Right cardiac atrium (tissue), 5 donors: ENCODE data around the gene PRKAG1. TPM values are rescaled to one million over a fixed set of nuclear protein-coding genes. Genes with fewer than 3 reads are reported as not detected.

Source experiments
- ATAC-seq, 2 donors: fragments of 200-7000 bp; cut with Tn5 transposase; one replicate each; pipeline versions ENCODE4 v1.8.0 to v1.9.1; 2020; ENCODE audit warnings: moderate library complexity in 2 of 2, mild to moderate bottlenecking in 1 of 2
- DNase-seq, 3 donors: peaks; one replicate each; pipeline ENCODE4 v3.0.0-alpha.2; 2020
- H3K27ac ChIP-seq: one replicate; pipeline ENCODE4 v1.5.1; 2013; ENCODE audit warnings: mild to moderate bottlenecking, low read length, control low read depth, moderate library complexity
- H3K27me3 ChIP-seq: one replicate; pipeline ENCODE4 v1.6.1; 2013; ENCODE audit not compliant: control insufficient read depth, insufficient read depth
- H3K4me1 ChIP-seq: one replicate; pipeline ENCODE4 v1.6.1; 2013; ENCODE audit warnings: low read length; ENCODE audit not compliant: control insufficient read depth, insufficient read depth
- H3K4me3 ChIP-seq: one replicate; pipeline ENCODE4 v1.5.1; 2013; ENCODE audit warnings: low read length, control low read depth
- H3K9me3 ChIP-seq: one replicate; pipeline ENCODE4 v1.6.1; 2013; ENCODE audit warnings: low read length; ENCODE audit not compliant: control insufficient read depth
- WGBS: extraction: QIAGEN DNeasy Blood & Tissue Kit; methylation state at CpG from one replicate; pipeline ENCODE4 v1.1.7; 2013; 5-methylcytosine and 5-hydroxymethylcytosine counted together
- intact Hi-C, 4 donors: fragments of 100-400 bp; cut with DNase I; formaldehyde crosslinking; loops; one replicate each; pipeline versions ENCODE4 v1.11.0 to v1.14.0; 2022 to 2023
- polyA plus RNA-seq: library from polyadenylated mRNA; stranded (reverse); fragments of 200-250 nt; gene quantifications from one replicate; pipeline ENCODE4 v1.2.3, GENCODE V29; 2013
- total RNA-seq, 4 donors: library from RNA; stranded (reverse); fragmentation: NEBNext Ultra II Directional; extraction: Animal tissue kit (Norgen Biotek cat#: 25700); gene quantifications; one replicate each; pipeline ENCODE4 v1.2.1, GENCODE V29; 2021
- donor health status: healthy with polysubstance abuse.
- donor health status: DM: no; HTN: yes; CAD: no.
- donor health status: DM: no; HTN: no; CAD: no.
- donor health status: DM: no; HTN: yes; CAD: no; lungs with severe emphysema.
- donor health status: DM: yes; HTN: yes; CAD: no.

The PRKAG1 gene
- total and polyA plus RNA-seq, 5 donors, result 65.7 to 88.9 (median 77.9) TPM

DNA sequence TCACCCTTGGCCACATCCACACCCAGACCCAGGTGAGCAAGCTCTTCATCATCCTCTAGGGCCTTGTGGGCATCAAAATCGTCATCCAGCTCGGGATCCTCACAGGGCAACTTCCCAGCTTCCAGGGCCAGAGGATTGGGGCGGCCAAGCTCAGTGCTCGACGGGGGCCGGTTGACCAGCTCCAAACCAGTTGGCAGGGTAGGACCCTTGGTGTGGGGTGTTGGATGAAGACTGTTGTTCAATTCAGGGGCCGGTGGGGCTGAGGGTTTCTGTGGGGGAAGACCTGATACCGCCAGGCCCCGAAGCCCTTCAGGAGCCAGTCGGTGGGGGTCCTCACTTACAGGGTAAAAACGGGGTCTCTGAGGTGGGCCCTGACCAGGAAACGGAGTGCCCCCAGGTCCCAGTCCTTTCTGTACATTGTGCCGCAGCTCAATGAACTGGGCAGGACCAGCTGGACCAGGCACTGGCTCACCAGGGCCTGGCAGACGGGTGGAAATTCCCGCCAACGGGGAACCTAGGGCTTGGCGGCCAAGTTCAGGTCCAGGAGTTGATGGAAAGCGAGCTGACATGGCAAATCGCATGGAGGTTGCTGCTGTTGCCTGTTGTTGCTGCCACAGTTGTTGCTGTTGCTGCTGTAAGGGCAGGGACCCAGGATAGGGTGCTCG is 19.8 kb upstream of the PRKAG1 start:
- H3K27ac ChIP-seq, result no peak overlapping the region
- no peak overlapping the region for H3K4me3 ChIP-seq
- WGBS, result 92% methylated on average over 20 of the region's 20 CpGs
- no peaks in the 10 kb centered on the region for H3K9me3 ChIP-seq
- DNase-seq (peak in 2 of 3 donors; percentile 40 to 44), ATAC-seq (no peak)
- H3K4me1 ChIP-seq, result no peaks in the 10 kb centered on the region
- H3K27me3 ChIP-seq, result no peaks in the 10 kb centered on the region
- intact Hi-C loops, result no loop called here

DNA sequence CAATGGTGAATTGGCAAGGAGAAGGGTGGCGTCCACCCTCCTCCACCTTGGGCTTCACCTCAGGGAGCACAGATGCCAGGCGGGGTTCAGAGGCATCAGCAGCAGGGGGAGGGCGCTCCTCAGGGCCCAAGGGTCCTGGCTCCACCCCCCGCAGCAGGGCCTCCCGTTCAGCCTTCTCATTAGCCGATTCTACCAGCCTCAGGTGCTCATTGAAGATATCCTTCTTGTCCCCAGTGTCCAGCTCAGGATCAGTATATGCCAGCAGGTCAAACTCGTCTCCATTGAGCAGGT is 19.3 kb upstream of the PRKAG1 start:
- intact Hi-C loops, result no loop called here
- peak in 1 of 3 donors; percentile 44 for DNase-seq
- WGBS, result 86% methylated on average over 7 of the region's 7 CpGs

DNA sequence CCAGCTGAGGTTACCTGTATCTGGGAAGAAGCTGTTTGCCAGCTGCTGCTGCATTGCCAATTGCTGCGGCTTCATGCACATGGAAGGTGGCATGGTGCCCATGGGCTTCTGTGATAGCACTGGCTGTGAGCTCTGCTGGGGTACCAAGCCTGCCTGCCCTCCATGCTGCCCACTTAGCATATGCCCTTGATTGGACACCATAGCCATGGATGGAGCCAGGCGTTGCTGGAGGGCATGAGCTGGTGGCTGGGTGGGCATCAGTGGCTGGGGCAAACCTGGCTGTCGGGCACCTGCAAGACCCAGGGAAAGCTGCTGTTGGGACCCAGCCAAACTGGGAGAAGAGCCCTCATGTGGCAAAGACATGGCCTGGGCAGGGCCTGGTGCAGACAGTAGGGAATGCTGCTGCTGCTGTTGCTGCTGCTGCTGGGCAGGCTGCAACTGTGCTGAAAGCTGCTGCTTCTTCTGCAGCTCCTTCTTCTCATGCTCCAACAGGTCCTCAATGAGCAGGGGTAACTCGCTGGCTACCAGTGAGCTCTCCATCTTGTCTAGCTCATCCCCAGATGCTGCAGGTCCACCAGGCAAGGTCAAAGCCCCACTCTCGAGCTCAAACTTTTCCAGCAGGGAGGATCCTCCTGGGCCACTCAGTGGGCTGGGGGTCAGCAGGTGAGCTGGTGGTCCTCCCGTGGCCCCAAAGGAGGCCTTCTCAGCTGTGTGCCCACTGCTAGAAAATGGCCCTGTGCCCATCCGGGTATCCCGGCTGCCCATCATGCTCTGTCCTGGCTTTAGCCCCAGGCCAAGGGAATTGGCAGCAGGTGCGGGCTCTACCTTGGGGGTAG is 18.8 kb upstream of the PRKAG1 start:
- no peak for ATAC-seq
- H3K9me3 ChIP-seq, result no peaks in the 10 kb centered on the region
- intact Hi-C loops, result no loop called here

More for the DNA sequence above, 19.3 kb upstream of the PRKAG1 start:
- Histone ChIP-seq H3K4me3 (no peak overlapping the region), H3K27me3 (no peaks in the 10 kb centered on the region), H3K4me1 (no peaks in the 10 kb centered on the region), H3K9me3 (no peaks in the 10 kb centered on the region), H3K27ac (no peak overlapping the region)
- no peak for ATAC-seq

DNA sequence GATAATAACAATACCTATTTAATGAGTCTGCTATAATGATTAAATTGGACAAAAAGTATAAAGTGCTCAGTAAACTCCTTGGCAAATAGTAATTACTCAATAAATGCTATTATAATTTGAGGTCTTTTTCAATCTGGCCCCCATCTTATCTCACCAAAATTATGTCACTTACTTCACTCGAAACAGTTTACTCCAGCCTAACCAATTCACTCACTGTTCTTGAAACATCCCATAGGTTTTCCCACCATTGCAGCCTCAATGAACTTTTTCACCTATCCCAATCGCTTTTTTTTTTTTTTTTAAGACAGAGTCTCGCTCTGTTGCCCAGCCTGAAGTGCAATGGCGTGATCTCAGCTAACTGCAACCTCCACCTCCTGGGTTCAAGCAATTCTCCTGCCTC is 17.5 kb upstream of the PRKAG1 start:
- no peaks in the 10 kb centered on the region for H3K27me3 ChIP-seq
- no peak for ATAC-seq
- intact Hi-C loops, result no loop called here
- WGBS, result 82% methylated on average over 4 of the region's 4 CpGs
- H3K4me1 ChIP-seq, result no peaks in the 10 kb centered on the region
- no peak overlapping the region for H3K4me3 ChIP-seq
- no peak overlapping the region for H3K27ac ChIP-seq
- DNase-seq, result no peak
- H3K9me3 ChIP-seq, result no peaks in the 10 kb centered on the region

More for the DNA sequence above, 18.8 kb upstream of the PRKAG1 start:
- peak in 1 of 3 donors; percentile 61 for DNase-seq
- Histone ChIP-seq H3K4me3 (no peak overlapping the region), H3K27me3 (no peaks in the 10 kb centered on the region), H3K4me1 (no peaks in the 10 kb centered on the region), H3K27ac (no peak overlapping the region)
- 90% methylated on average over 9 of the region's 9 CpGs for WGBS

DNA sequence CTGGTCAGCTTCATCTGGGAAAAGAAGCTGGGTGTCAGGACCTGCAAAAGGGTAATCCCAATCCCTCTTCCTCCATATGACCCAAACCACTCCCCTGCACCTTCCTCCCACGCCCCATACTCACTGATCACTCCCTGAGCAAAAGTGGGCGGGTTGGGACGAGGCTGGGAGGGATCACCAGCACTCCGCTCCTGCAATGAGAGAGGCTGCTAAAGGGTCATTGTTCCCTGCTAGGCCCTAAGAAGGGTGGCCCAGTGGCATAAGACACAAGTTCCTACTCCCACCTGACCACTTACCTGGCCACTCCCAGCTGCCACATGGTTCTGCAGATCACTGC is 15.7 kb upstream of the PRKAG1 start:
- Histone ChIP-seq H3K4me1 (no peaks in the 10 kb centered on the region), H3K27ac (no peak overlapping the region), H3K9me3 (no peaks in the 10 kb centered on the region), H3K4me3 (no peak overlapping the region), H3K27me3 (no peaks in the 10 kb centered on the region)
- DNase-seq, result no peak
- 75% methylated on average over 4 of the region's 4 CpGs for WGBS
- ATAC-seq, result peak; percentile 5 to 6
- intact Hi-C loops, result no loop called here

DNA sequence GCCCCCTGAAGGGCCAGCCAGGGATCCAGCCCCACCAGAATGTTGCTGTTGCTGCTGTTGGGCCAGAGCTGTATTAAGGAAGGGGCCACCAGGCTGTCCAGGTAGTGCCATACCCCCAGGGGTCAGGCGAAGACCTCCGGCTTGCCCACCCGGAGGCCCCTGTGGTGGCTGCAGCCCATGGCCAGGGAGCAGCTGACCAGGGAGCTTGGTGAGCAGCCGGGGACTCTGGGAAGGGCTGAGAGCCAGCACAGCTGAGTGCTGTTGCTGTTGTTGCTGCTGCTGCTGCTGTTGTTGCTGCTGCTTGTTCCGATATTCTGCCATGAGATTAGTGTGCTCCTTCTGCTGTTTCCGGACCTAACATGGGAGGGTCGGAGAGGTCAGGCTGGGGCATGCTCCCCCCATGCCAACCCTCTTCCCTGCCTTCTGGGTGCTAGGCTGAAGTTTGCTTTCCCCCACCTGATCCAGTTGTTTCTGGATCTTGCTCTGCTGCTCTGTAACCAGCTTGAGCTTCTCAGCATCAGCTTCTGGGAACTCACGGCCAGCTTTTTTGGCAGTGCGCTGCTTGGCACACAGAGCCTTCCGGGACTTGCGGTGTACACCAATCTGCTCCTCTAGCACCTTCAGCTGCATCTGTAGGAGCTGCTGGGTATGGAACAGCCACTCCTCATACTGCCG is 15.2 kb upstream of the PRKAG1 start:
- Histone ChIP-seq H3K9me3 (no peaks in the 10 kb centered on the region), H3K27me3 (no peaks in the 10 kb centered on the region), H3K27ac (no peak overlapping the region), H3K4me3 (no peak overlapping the region), H3K4me1 (no peaks in the 10 kb centered on the region)
- 63% methylated on average over 12 of the region's 12 CpGs for WGBS
- DNase-seq, result peak in 1 of 3 donors; percentile 63
- no peak for ATAC-seq
- intact Hi-C loops, result loop anchor here in 1 of 4 donors (2.0 kb wide), 1 partner anchor 19 kb away; no protein-coding TSS in a partner anchor

DNA sequence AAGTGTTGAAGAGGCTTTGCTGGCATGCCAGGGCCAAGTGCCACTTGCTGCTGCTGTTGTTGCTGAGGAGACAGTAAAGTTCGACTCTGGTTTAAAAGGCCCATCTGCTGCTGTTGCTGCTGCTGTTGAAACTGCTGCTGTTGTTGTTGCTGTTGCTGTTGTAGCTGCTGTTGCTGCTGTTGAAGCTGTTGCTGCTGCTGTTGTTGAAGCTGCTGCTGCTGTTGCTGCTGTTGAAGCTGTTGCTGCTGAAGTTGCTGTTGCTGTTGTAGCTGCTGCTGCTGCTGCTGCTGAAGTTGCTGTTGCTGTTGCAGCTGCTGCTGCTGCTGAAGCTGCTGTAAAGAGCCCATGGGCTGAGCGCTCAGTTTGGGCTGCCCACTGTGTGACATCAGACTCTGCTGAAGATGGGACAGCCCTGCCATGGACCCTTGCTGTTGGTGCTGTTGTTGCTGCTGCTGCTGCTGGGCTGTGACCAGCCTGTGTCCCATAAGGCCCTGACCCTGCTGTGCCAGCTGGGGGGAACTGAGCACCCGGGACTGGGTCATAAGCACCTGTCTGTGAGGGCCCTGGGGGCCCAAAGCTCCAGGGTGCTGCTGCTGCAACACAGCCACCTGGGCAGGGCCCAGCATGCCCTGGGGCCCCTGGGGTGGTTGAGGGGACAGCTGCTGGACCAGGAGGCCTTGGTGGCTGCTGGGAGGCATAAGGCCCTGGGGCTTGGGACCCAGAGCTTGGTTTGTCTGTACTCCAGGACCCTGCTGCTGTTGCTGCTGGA is 14.3 kb upstream of the PRKAG1 start:
- intact Hi-C loops, result loop anchor here in 1 of 4 donors (2.0 kb wide), 1 partner anchor 20 kb away; no protein-coding TSS in a partner anchor
- no peaks in the 10 kb centered on the region for H3K27me3 ChIP-seq
- no peak overlapping the region for H3K4me3 ChIP-seq
- no peak overlapping the region for H3K27ac ChIP-seq
- peak in 1 of 2 donors; percentile 2 for ATAC-seq
- no peaks in the 10 kb centered on the region for H3K9me3 ChIP-seq
- DNase-seq, result peak in 1 of 3 donors; percentile 45
- WGBS, result 83% methylated on average over 3 of the region's 3 CpGs
- no peaks in the 10 kb centered on the region for H3K4me1 ChIP-seq

DNA sequence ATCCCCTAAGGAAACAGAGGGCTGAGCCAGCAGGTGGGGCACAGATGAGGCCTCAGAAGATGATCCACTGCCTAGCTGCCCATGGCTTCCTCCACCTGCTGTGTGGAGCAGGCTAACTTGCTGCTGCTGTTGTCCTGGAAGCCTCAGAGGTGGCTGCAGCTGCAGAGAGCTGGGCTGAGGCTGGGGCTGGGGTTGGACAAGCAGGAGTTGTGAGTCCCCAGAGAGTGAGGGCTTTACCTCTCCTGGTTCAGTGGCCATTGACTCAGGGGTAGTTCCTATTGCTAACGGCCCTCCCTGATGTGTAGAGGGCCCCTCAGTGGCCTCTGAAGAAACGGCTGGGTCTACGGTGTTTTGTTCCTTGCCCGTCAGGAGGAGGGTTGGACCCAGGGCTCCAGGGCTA is 13.7 kb upstream of the PRKAG1 start:
- WGBS, result 68% methylated on average over 4 of the region's 4 CpGs
- Histone ChIP-seq H3K4me1 (no peaks in the 10 kb centered on the region), H3K27ac (no peak overlapping the region), H3K27me3 (no peaks in the 10 kb centered on the region), H3K4me3 (no peak overlapping the region), H3K9me3 (no peaks in the 10 kb centered on the region)
- intact Hi-C loops, result loop anchor here in 1 of 4 donors (2.0 kb wide), 1 partner anchor 21 kb away; no protein-coding TSS in a partner anchor
- DNase-seq (no peak), ATAC-seq (no peak)

DNA sequence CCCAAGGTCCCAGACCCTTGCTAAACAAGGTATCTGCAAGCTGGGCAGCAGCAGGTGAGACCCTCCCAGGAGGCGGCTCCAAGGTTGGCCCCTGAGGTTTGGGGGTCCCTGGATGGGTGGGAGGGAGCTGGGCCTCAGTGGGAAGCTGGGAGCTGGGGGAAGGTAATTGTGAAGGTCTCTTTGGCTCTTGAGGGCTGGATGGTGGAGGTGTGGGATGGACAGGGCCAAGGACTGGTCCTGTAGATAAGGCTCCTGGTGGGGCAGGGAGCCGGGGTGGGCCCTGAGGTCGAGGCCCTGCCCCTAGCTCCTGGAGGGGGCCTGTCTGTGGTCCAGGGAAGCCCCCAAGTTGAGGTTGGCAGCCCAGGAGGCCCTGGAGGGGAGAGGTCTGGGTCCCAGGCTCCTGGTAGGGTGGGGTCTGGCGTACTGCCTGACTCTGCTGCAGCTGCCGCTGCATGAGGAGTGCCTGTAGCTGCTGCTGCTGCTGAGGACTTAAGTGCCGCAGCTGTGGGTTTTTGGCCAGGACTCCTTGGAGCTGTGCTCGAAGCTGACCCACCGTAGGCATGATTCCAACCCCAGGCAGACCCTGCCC is 13.1 kb upstream of the PRKAG1 start:
- ATAC-seq (peak; percentile 5 to 17), DNase-seq (peak in 1 of 3 donors; percentile 49)
- Histone ChIP-seq H3K27ac (no peak overlapping the region), H3K4me1 (no peaks in the 10 kb centered on the region), H3K4me3 (no peak overlapping the region), H3K9me3 (no peaks in the 10 kb centered on the region), H3K27me3 (no peaks in the 10 kb centered on the region)
- intact Hi-C loops, result loop anchor here in 1 of 4 donors (2.0 kb wide), 1 partner anchor 21 kb away; no protein-coding TSS in a partner anchor
- 86% methylated on average over 8 of the region's 8 CpGs for WGBS

DNA sequence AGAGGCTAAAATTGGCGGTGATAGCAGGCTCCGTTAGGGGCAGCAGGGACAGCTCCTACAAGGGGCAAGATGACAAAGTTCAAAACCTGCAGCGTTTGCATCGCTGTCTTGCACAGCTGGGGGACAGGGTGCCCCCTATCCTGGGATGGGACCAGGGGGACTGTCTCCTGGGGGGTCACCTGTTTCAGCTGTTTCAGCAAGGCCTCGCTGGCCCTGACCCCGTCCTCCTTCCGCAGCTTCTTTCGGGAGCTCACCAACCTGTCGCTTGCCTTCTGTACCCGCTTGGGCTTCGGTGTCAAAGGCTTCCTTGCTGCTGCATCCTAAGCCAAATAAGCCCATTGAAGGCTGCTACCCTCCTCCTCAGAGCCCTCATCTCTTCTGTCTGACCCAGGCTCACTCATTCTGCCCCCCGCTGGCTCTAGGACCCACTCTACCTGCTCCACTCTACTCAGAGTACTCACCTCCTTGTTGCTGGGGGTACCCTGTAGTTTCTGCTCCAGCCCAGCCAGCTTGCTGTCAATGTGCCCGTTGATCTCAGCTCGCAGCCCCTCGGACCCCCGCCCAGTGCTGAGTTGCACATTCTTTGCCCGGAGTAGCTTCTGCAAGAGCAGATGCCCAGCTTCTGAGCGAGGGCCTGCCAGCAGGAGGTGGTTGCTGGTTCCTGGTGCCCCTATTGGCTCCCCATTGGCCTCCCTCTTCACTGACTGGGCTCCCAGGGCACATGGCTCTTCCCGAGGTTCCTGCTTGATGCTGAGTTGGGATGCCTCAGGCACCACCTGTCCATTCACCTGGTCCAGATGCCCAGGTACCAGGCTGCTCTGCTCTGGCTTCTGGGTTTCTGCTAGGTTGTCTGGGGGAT is 12.4 kb upstream of the PRKAG1 start:
- no peak overlapping the region for H3K4me3 ChIP-seq
- no peaks in the 10 kb centered on the region for H3K27me3 ChIP-seq
- WGBS, result 95% methylated on average over 19 of the region's 19 CpGs
- no peak for ATAC-seq
- H3K27ac ChIP-seq, result no peak overlapping the region
- DNase-seq, result no peak
- H3K4me1 ChIP-seq, result no peaks in the 10 kb centered on the region
- intact Hi-C loops, result no loop called here
- no peaks in the 10 kb centered on the region for H3K9me3 ChIP-seq
